Activated naive CD4-positive, alpha-beta T cell treated with anti-CD3 and anti-CD28 coated beads, Interleukin-2, amount 50 U/mL, for 16 hours (primary cell): Measurements from ENCODE around the gene PLA2G4E.

Experiments used
- DNase-seq: peaks from one replicate; pipeline ENCODE4 v3.0.0-alpha.2; 2020

The PLA2G4E gene

GRCh38 chr15:41932101-41932500, 88.7 kb downstream of the PLA2G4E start:
- no peak for DNase-seq
